ENCODE results near the gene SRPK2. TPM values are rescaled to one million over a fixed set of nuclear protein-coding genes. Genes with fewer than 3 reads are reported as not detected.
"Not testable (repeated sequence)": the region's sequence is repeated elsewhere in the genome, so short reads cannot be mapped to it uniquely, and the experiment has no call there.

The SRPK2 gene
- total RNA-seq, 1 experiment from 2014 or later = 54.4 TPM

GRCh38 chr7:105336009-105336408 lies 52.7 kb downstream of the SRPK2 start:
- Mint-ChIP-seq H3K36me3 (ENCODE audit: insufficient read depth, unreplicated experiment) (peaks cover 9% of the 10 kb centered on the region), H3K9me3 (ENCODE audit: unreplicated experiment) (no peaks in the 10 kb centered on the region), H3K4me1 (ENCODE audit: insufficient read depth, unreplicated experiment) (peaks cover 16% of the 10 kb centered on the region), H3K27ac (ENCODE audit: low read depth, unreplicated experiment) (no peak overlapping the region), H3K27me3 (ENCODE audit: insufficient read depth, unreplicated experiment) (no peaks in the 10 kb centered on the region), H3K4me3 (ENCODE audit: unreplicated experiment) (no peak overlapping the region)
- no peak for DNase-seq (ENCODE audit: unreplicated experiment)
- ChIA-PET POLR2A (no interaction called here), CTCF (interaction anchor here (0.6 kb wide), 1 partner anchor 171 kb away, joined by 3 read pairs; no protein-coding TSS in a partner anchor)
- no TSS peak for BruUV-seq (replicated peaks)
- intact Hi-C loops (cut with micrococcal nuclease) = loop anchor here (1.0 to 10.0 kb wide), 4 partner anchors 195 to 414 kb away; no protein-coding TSS in a partner anchor
- peak; percentile 30 for TF ChIP-seq CTCF (IDR thresholded peaks at IDR 0.05; ENCODE audit: unreplicated experiment)

GRCh38 chr7:105332661-105333060 lies 56.1 kb downstream of the SRPK2 start:
- H3K27me3 Mint-ChIP-seq (ENCODE audit: insufficient read depth, unreplicated experiment); H3K9me3 Mint-ChIP-seq (ENCODE audit: unreplicated experiment); H3K36me3 Mint-ChIP-seq (ENCODE audit: insufficient read depth, unreplicated experiment); H3K4me3 Mint-ChIP-seq (ENCODE audit: unreplicated experiment); BruUV-seq (replicated peaks): not testable (repeated sequence)
- H3K27ac Mint-ChIP-seq (ENCODE audit: low read depth, unreplicated experiment) = peak overlapping the region; percentile 59
- peaks cover 16% of the 10 kb centered on the region for H3K4me1 Mint-ChIP-seq (ENCODE audit: insufficient read depth, unreplicated experiment)
- intact Hi-C loops (cut with micrococcal nuclease) = loop anchor here (10.0 kb wide), 1 partner anchor 228 kb away; no protein-coding TSS in a partner anchor
- DNase-seq (ENCODE audit: unreplicated experiment) = peak; percentile 54
- CTCF ChIA-PET = interaction anchor here (1.5 kb wide), 1 partner anchor 10 kb away, joined by 4 read pairs; no protein-coding TSS in a partner anchor
- POLR2A ChIA-PET = interaction anchor here (1.4 kb wide), 1 partner anchor 13 kb away, joined by 4 read pairs; no protein-coding TSS in a partner anchor

GRCh38 chr7:105330526-105330925 lies 58.2 kb downstream of the SRPK2 start:
- Mint-ChIP-seq H3K27me3 (ENCODE audit: insufficient read depth, unreplicated experiment) (no peaks in the 10 kb centered on the region), H3K27ac (ENCODE audit: low read depth, unreplicated experiment) (no peak overlapping the region), H3K9me3 (ENCODE audit: unreplicated experiment) (no peaks in the 10 kb centered on the region), H3K4me3 (ENCODE audit: unreplicated experiment) (no peak overlapping the region), H3K36me3 (ENCODE audit: insufficient read depth, unreplicated experiment) (no peaks in the 10 kb centered on the region), H3K4me1 (ENCODE audit: insufficient read depth, unreplicated experiment) (peaks cover 16% of the 10 kb centered on the region)
- intact Hi-C loops (cut with micrococcal nuclease) = loop anchor here (10.0 kb wide), 1 partner anchor 226 kb away; no protein-coding TSS in a partner anchor
- ChIA-PET CTCF (interaction anchor here (1.2 to 1.4 kb wide), 2 partner anchors 11 to 190 kb away, joined by 3 to 4 read pairs; no protein-coding TSS in a partner anchor), POLR2A (interaction anchor here (0.6 kb wide), 2 partner anchors 12 to 314 kb away, joined by 3 read pairs; no protein-coding TSS in a partner anchor)
- TF ChIP-seq CTCF (IDR thresholded peaks at IDR 0.05; ENCODE audit: unreplicated experiment) = no peak
- DNase-seq (ENCODE audit: unreplicated experiment) = no peak
- BruUV-seq (replicated peaks) = no TSS peak

- CTCF ChIA-PET = no interaction called here
- no peaks in the 10 kb centered on the region for H3K36me3 Mint-ChIP-seq (ENCODE audit: insufficient read depth, unreplicated experiment)
- intact Hi-C loops (cut with micrococcal nuclease) = no loop called here
Measured at GRCh38 chr7:105327201-105327600, 61.5 kb downstream of the SRPK2 start.

More at GRCh38 chr7:105327201-105327600, 61.5 kb downstream of the SRPK2 start:
- DNase-seq (ENCODE audit: unreplicated experiment) = no peak
- no TSS peak for BruUV-seq (replicated peaks)
- no peaks in the 10 kb centered on the region for H3K27me3 Mint-ChIP-seq (ENCODE audit: insufficient read depth, unreplicated experiment)
- POLR2A ChIA-PET = interaction anchor here (1.1 kb wide), 1 partner anchor 10 kb away, joined by 3 read pairs; no protein-coding TSS in a partner anchor
- no peak for TF ChIP-seq CTCF (IDR thresholded peaks at IDR 0.05; ENCODE audit: unreplicated experiment)
- no peak overlapping the region for H3K27ac Mint-ChIP-seq (ENCODE audit: low read depth, unreplicated experiment)
- peaks cover 10% of the 10 kb centered on the region for H3K4me1 Mint-ChIP-seq (ENCODE audit: insufficient read depth, unreplicated experiment)
- no peaks in the 10 kb centered on the region for H3K9me3 Mint-ChIP-seq (ENCODE audit: unreplicated experiment)
- no peak overlapping the region for H3K4me3 Mint-ChIP-seq (ENCODE audit: unreplicated experiment)

All from MCF 10A (cell line).